ENCODE measurements around the gene KCNQ4.

Gene KCNQ4

GRCh38 chr1:40802742-40803113 is 19.1 kb downstream of the KCNQ4 start:
- no peak overlapping the region for H2AK5ac ChIP-seq (ENCODE audit: low read depth, low read length)
- no peaks in the 10 kb centered on the region for H3K79me1 ChIP-seq (ENCODE audit: low read depth, low read length)
- H3K14ac ChIP-seq (ENCODE audit: low read length) = no peak overlapping the region
- no peak overlapping the region for H2BK15ac ChIP-seq (ENCODE audit: low read length)
- H3K9me3 ChIP-seq (replicated peaks in 1 of 2; ENCODE audit: control insufficient read depth in 2 of 2, insufficient read depth in 1 of 2, low read depth in 1 of 2, low read length in 2 of 2) = no peaks in the 10 kb centered on the region
- H2BK5ac ChIP-seq (ENCODE audit: low read length) = no peak overlapping the region
- H3K4me2 ChIP-seq (ENCODE audit: insufficient read depth, low read length, poor library complexity, severe bottlenecking) = no peak overlapping the region
- no peak overlapping the region for H2BK12ac ChIP-seq (ENCODE audit: low read length)
- H3K4ac ChIP-seq (ENCODE audit: low read length) = no peak overlapping the region
- H3K18ac ChIP-seq (ENCODE audit: low read length) = no peak overlapping the region
- DNase-seq (ENCODE audit: low spot score) = no peak
- no peak overlapping the region for H2AFZ ChIP-seq (ENCODE audit: low read length)
- no peaks in the 10 kb centered on the region for H3K36me3 ChIP-seq (replicated peaks in 1 of 2; ENCODE audit: control insufficient read depth in 2 of 2, insufficient read depth in 2 of 2, low read length in 2 of 2)
- no CpG with 5 or more reads among the region's 4 CpGs for WGBS, 2 donors (ENCODE audit: extremely low coverage in 2 of 2, insufficient read length in 2 of 2, insufficient replicate concordance in 1 of 2)
- no peak overlapping the region for H3K23ac ChIP-seq (ENCODE audit: low read depth, low read length, poor library complexity)
- H3K4me1 ChIP-seq (ENCODE audit: control insufficient read depth in 2 of 2, insufficient read depth in 1 of 2, low read depth in 1 of 2, low read length in 2 of 2) = peaks cover 21 to 45% of the 10 kb centered on the region in 2 donors
- H2BK120ac ChIP-seq (ENCODE audit: low read depth, low read length) = no peak overlapping the region
- no peak overlapping the region for H3K27ac ChIP-seq (replicated peaks; ENCODE audit: low read length)
- no peak overlapping the region for H4K91ac ChIP-seq (ENCODE audit: low read depth, low read length, poor library complexity)
- H4K8ac ChIP-seq (ENCODE audit: low read depth, low read length) = no peak overlapping the region
- no peak overlapping the region for H3K9ac ChIP-seq (ENCODE audit: low read depth, low read length, poor library complexity)
- H3K4me3 ChIP-seq (ENCODE audit: low read length in 2 of 2) = peak overlapping the region in 1 of 2 donors; percentile 41
- peaks cover 0 to 37% (median 0%) of the 10 kb centered on the region in 3 experiments for H3K27me3 ChIP-seq (ENCODE audit: control insufficient read depth in 3 of 3, insufficient read depth in 3 of 3, low read depth in 1 of 3, low read length in 3 of 3)

GRCh38 chr1:40803447-40803846 is 19.9 kb downstream of the KCNQ4 start:
- H3K79me1 ChIP-seq (ENCODE audit: low read depth, low read length) = no peaks in the 10 kb centered on the region
- no peak overlapping the region for H4K8ac ChIP-seq (ENCODE audit: low read depth, low read length)
- no peaks in the 10 kb centered on the region for H3K36me3 ChIP-seq (replicated peaks in 1 of 2; ENCODE audit: control insufficient read depth in 2 of 2, insufficient read depth in 2 of 2, low read length in 2 of 2)
- H2BK12ac ChIP-seq (ENCODE audit: low read length) = no peak overlapping the region
- H2BK15ac ChIP-seq (ENCODE audit: low read length) = peak overlapping the region; percentile 35
- no peak overlapping the region for H3K27ac ChIP-seq (replicated peaks; ENCODE audit: low read length)
- WGBS, 2 donors (ENCODE audit: extremely low coverage in 2 of 2, insufficient read length in 2 of 2, insufficient replicate concordance in 1 of 2) = no CpG with 5 or more reads among the region's 3 CpGs
- H3K18ac ChIP-seq (ENCODE audit: low read length) = peak overlapping the region; percentile 7
- H2BK120ac ChIP-seq (ENCODE audit: low read depth, low read length) = no peak overlapping the region
- peaks cover 21 to 45% of the 10 kb centered on the region in 2 donors for H3K4me1 ChIP-seq (ENCODE audit: control insufficient read depth in 2 of 2, insufficient read depth in 1 of 2, low read depth in 1 of 2, low read length in 2 of 2)
- H3K4ac ChIP-seq (ENCODE audit: low read length) = no peak overlapping the region
- H3K9me3 ChIP-seq (replicated peaks in 1 of 2; ENCODE audit: control insufficient read depth in 2 of 2, insufficient read depth in 1 of 2, low read depth in 1 of 2, low read length in 2 of 2) = no peaks in the 10 kb centered on the region
- H4K91ac ChIP-seq (ENCODE audit: low read depth, low read length, poor library complexity) = no peak overlapping the region
- H2BK5ac ChIP-seq (ENCODE audit: low read length) = peak overlapping the region; percentile 14
- no peak overlapping the region for H3K9ac ChIP-seq (ENCODE audit: low read depth, low read length, poor library complexity)
- no peak overlapping the region for H3K14ac ChIP-seq (ENCODE audit: low read length)
- no peak overlapping the region for H3K4me2 ChIP-seq (ENCODE audit: insufficient read depth, low read length, poor library complexity, severe bottlenecking)
- no peak for DNase-seq (ENCODE audit: low spot score)
- H3K23ac ChIP-seq (ENCODE audit: low read depth, low read length, poor library complexity) = no peak overlapping the region
- peak overlapping the region; percentile 30 for H2AK5ac ChIP-seq (ENCODE audit: low read depth, low read length)
- no peak overlapping the region for H2AFZ ChIP-seq (ENCODE audit: low read length)
- H3K4me3 ChIP-seq (ENCODE audit: low read length in 2 of 2) = no peak overlapping the region
- H3K27me3 ChIP-seq (ENCODE audit: control insufficient read depth in 3 of 3, insufficient read depth in 3 of 3, low read depth in 1 of 3, low read length in 3 of 3) = peaks cover 0 to 38% (median 0%) of the 10 kb centered on the region in 3 experiments

- H3K4me2 ChIP-seq (ENCODE audit: insufficient read depth, low read length, poor library complexity, severe bottlenecking) = no peak overlapping the region
- H2BK12ac ChIP-seq (ENCODE audit: low read length) = no peak overlapping the region
- no peak overlapping the region for H3K9ac ChIP-seq (ENCODE audit: low read depth, low read length, poor library complexity)
- H3K4ac ChIP-seq (ENCODE audit: low read length) = no peak overlapping the region
- no peak overlapping the region for H3K27ac ChIP-seq (replicated peaks; ENCODE audit: low read length)
- H3K27me3 ChIP-seq (ENCODE audit: control insufficient read depth in 3 of 3, insufficient read depth in 3 of 3, low read depth in 1 of 3, low read length in 3 of 3) = peaks cover 0 to 42% (median 0%) of the 10 kb centered on the region in 3 experiments
- no peak overlapping the region for H4K91ac ChIP-seq (ENCODE audit: low read depth, low read length, poor library complexity)
- no peaks in the 10 kb centered on the region for H3K79me1 ChIP-seq (ENCODE audit: low read depth, low read length)
- no peaks in the 10 kb centered on the region for H3K36me3 ChIP-seq (replicated peaks in 1 of 2; ENCODE audit: control insufficient read depth in 2 of 2, insufficient read depth in 2 of 2, low read length in 2 of 2)
- no peak overlapping the region for H2AFZ ChIP-seq (ENCODE audit: low read length)
- no peak overlapping the region for H3K18ac ChIP-seq (ENCODE audit: low read length)
- no peak overlapping the region for H2AK5ac ChIP-seq (ENCODE audit: low read depth, low read length)
- no peak overlapping the region for H2BK15ac ChIP-seq (ENCODE audit: low read length)
- H3K14ac ChIP-seq (ENCODE audit: low read length) = no peak overlapping the region
- no peak overlapping the region for H2BK120ac ChIP-seq (ENCODE audit: low read depth, low read length)
- no peak overlapping the region for H4K8ac ChIP-seq (ENCODE audit: low read depth, low read length)
- DNase-seq (ENCODE audit: low spot score) = no peak
- H3K4me1 ChIP-seq (ENCODE audit: control insufficient read depth in 2 of 2, insufficient read depth in 1 of 2, low read depth in 1 of 2, low read length in 2 of 2) = peaks cover 21 to 42% of the 10 kb centered on the region in 2 donors
- WGBS, 2 donors (ENCODE audit: extremely low coverage in 2 of 2, insufficient read length in 2 of 2, insufficient replicate concordance in 1 of 2) = no CpG with 5 or more reads among the region's 2 CpGs
- peak overlapping the region; percentile 14 for H2BK5ac ChIP-seq (ENCODE audit: low read length)
- no peak overlapping the region for H3K4me3 ChIP-seq (ENCODE audit: low read length in 2 of 2)
- H3K9me3 ChIP-seq (replicated peaks in 1 of 2; ENCODE audit: control insufficient read depth in 2 of 2, insufficient read depth in 1 of 2, low read depth in 1 of 2, low read length in 2 of 2) = no peaks in the 10 kb centered on the region
- H3K23ac ChIP-seq (ENCODE audit: low read depth, low read length, poor library complexity) = no peak overlapping the region
Measured at GRCh38 chr1:40803902-40804301, 20.3 kb downstream of the KCNQ4 start.

- H4K8ac ChIP-seq (ENCODE audit: low read depth, low read length) = no peak overlapping the region
- H2BK15ac ChIP-seq (ENCODE audit: low read length) = no peak overlapping the region
- no peak overlapping the region for H3K18ac ChIP-seq (ENCODE audit: low read length)
- DNase-seq (ENCODE audit: low spot score) = no peak
- no peak overlapping the region for H3K23ac ChIP-seq (ENCODE audit: low read depth, low read length, poor library complexity)
- no CpG with 5 or more reads among the region's 3 CpGs for WGBS, 2 donors (ENCODE audit: extremely low coverage in 2 of 2, insufficient read length in 2 of 2, insufficient replicate concordance in 1 of 2)
- peaks cover 15 to 24% of the 10 kb centered on the region in 2 donors for H3K4me1 ChIP-seq (ENCODE audit: control insufficient read depth in 2 of 2, insufficient read depth in 1 of 2, low read depth in 1 of 2, low read length in 2 of 2)
- H3K36me3 ChIP-seq (replicated peaks in 1 of 2; ENCODE audit: control insufficient read depth in 2 of 2, insufficient read depth in 2 of 2, low read length in 2 of 2) = no peaks in the 10 kb centered on the region
- no peaks in the 10 kb centered on the region for H3K9me3 ChIP-seq (replicated peaks in 1 of 2; ENCODE audit: control insufficient read depth in 2 of 2, insufficient read depth in 1 of 2, low read depth in 1 of 2, low read length in 2 of 2)
- H3K4ac ChIP-seq (ENCODE audit: low read length) = no peak overlapping the region
- H3K14ac ChIP-seq (ENCODE audit: low read length) = no peak overlapping the region
- H4K91ac ChIP-seq (ENCODE audit: low read depth, low read length, poor library complexity) = no peak overlapping the region
- no peak overlapping the region for H3K4me3 ChIP-seq (ENCODE audit: low read length in 2 of 2)
- no peak overlapping the region for H2BK12ac ChIP-seq (ENCODE audit: low read length)
- no peak overlapping the region for H3K9ac ChIP-seq (ENCODE audit: low read depth, low read length, poor library complexity)
- H2BK120ac ChIP-seq (ENCODE audit: low read depth, low read length) = no peak overlapping the region
- H2AFZ ChIP-seq (ENCODE audit: low read length) = no peak overlapping the region
- no peak overlapping the region for H3K27ac ChIP-seq (replicated peaks; ENCODE audit: low read length)
- H3K79me1 ChIP-seq (ENCODE audit: low read depth, low read length) = no peaks in the 10 kb centered on the region
- H2AK5ac ChIP-seq (ENCODE audit: low read depth, low read length) = no peak overlapping the region
- no peak overlapping the region for H3K4me2 ChIP-seq (ENCODE audit: insufficient read depth, low read length, poor library complexity, severe bottlenecking)
- H2BK5ac ChIP-seq (ENCODE audit: low read length) = no peak overlapping the region
- H3K27me3 ChIP-seq (ENCODE audit: control insufficient read depth in 3 of 3, insufficient read depth in 3 of 3, low read depth in 1 of 3, low read length in 3 of 3) = peaks cover 0 to 53% (median 0%) of the 10 kb centered on the region in 3 experiments
Measured at GRCh38 chr1:40806240-40806639, 22.7 kb downstream of the KCNQ4 start.

Measured in neuronal stem cell (in vitro differentiated cells).